Chondrocyte (in vitro differentiated cells): ENCODE results near the gene VBP1. TPM values are rescaled to one million over a fixed set of nuclear protein-coding genes. Genes with fewer than 3 reads are reported as not detected.
A peak's percentile ranks its signal among the peaks of the same experiment; 100 is the strongest.
"Not testable (repeated sequence)": the region's sequence is repeated elsewhere in the genome, so short reads cannot be mapped to it uniquely, and the experiment has no call there.

Source experiments
- DNase-seq: peaks from one replicate; pipeline ENCODE4 v3.0.0; 2021; ENCODE audit warnings: mixed read lengths, low spot score
- H3K27ac Mint-ChIP-seq: one replicate; pipeline ENCODE4 v1.8.0; 2021; ENCODE audit warnings: mild to moderate bottlenecking, moderate library complexity, mixed read lengths; ENCODE audit not compliant: unreplicated experiment
- H3K27me3 Mint-ChIP-seq: 2 replicates; pipeline ENCODE4 v1.8.0; 2021; ENCODE audit warnings: low read depth, mixed read lengths
- H3K36me3 Mint-ChIP-seq: 2 replicates; pipeline ENCODE4 v1.8.0; 2021; ENCODE audit warnings: low read depth, mixed read lengths
- H3K4me1 Mint-ChIP-seq: 2 replicates; pipeline ENCODE4 v1.8.0; 2021; ENCODE audit warnings: low read depth, mild to moderate bottlenecking, mixed read lengths
- H3K4me3 Mint-ChIP-seq: one replicate; pipeline ENCODE4 v1.8.0; 2021; ENCODE audit warnings: mild to moderate bottlenecking, moderate library complexity, mixed read lengths; ENCODE audit not compliant: unreplicated experiment
- H3K9me3 Mint-ChIP-seq: 2 replicates; pipeline ENCODE4 v1.8.0; 2021; ENCODE audit warnings: low read depth, mixed read lengths
- CTCF ChIP-seq: fragments of 200-600 bp; sonication (generic); IDR thresholded peaks from 2 replicates; pipeline ENCODE4 v1.5.0; 2021; ENCODE audit warnings: antibody characterized with exemption, mild to moderate bottlenecking, moderate library complexity
- total RNA-seq: library from RNA; stranded (reverse); gene quantifications from 3 replicates; pipeline ENCODE4 v1.2.1, GENCODE V29; 2021

VBP1 gene
- total RNA-seq, 1 donor from 2014 or later, result 35.5 TPM

GRCh38 chrX:155213731-155214130 is 2.5 kb upstream of the VBP1 start:
- no peaks in the 10 kb centered on the region for H3K36me3 Mint-ChIP-seq
- no peak overlapping the region for H3K27ac Mint-ChIP-seq
- peaks cover 19% of the 10 kb centered on the region for H3K4me1 Mint-ChIP-seq
- no peak for DNase-seq
- H3K4me3 Mint-ChIP-seq, result no peak overlapping the region
- no peaks in the 10 kb centered on the region for H3K27me3 Mint-ChIP-seq
- peaks cover 7% of the 10 kb centered on the region for H3K9me3 Mint-ChIP-seq
- no peak for TF ChIP-seq CTCF

GRCh38 chrX:155215443-155216178 is 649 bp upstream of the VBP1 start:
- Mint-ChIP-seq H3K4me1 (peaks cover 23% of the 10 kb centered on the region), H3K9me3 (peaks cover 7% of the 10 kb centered on the region), H3K36me3 (no peaks in the 10 kb centered on the region), H3K27ac (peak overlapping the region; percentile 95), H3K27me3 (no peaks in the 10 kb centered on the region), H3K4me3 (peak overlapping the region; percentile 78)
- no peak for DNase-seq
- no peak for TF ChIP-seq CTCF

- peak overlapping the region; percentile 78 for H3K4me3 Mint-ChIP-seq
- peaks cover 23% of the 10 kb centered on the region for H3K4me1 Mint-ChIP-seq
- H3K27me3 Mint-ChIP-seq, result no peaks in the 10 kb centered on the region
- DNase-seq, result no peak
- H3K27ac Mint-ChIP-seq, result peak overlapping the region; percentile 95
- peaks cover 9% of the 10 kb centered on the region for H3K9me3 Mint-ChIP-seq
- no peaks in the 10 kb centered on the region for H3K36me3 Mint-ChIP-seq
- peak; percentile 2 for TF ChIP-seq CTCF
Observed at GRCh38 chrX:155216940-155217440, 730 bp downstream of the VBP1 start.

- peaks cover 6% of the 10 kb centered on the region for H3K9me3 Mint-ChIP-seq
- H3K4me1 Mint-ChIP-seq, result peaks cover 23% of the 10 kb centered on the region
- no peak for TF ChIP-seq CTCF
- no peak overlapping the region for H3K4me3 Mint-ChIP-seq
- H3K27me3 Mint-ChIP-seq, result no peaks in the 10 kb centered on the region
- no peak overlapping the region for H3K27ac Mint-ChIP-seq
- no peak for DNase-seq
- peaks cover 5% of the 10 kb centered on the region for H3K36me3 Mint-ChIP-seq
Observed at GRCh38 chrX:155218777-155219176, 2.5 kb downstream of the VBP1 start.

GRCh38 chrX:155221351-155221750 is 5.1 kb downstream of the VBP1 start:
- no peak for DNase-seq
- H3K36me3 Mint-ChIP-seq, result peaks cover 5% of the 10 kb centered on the region
- H3K9me3 Mint-ChIP-seq, result peaks cover 4% of the 10 kb centered on the region
- H3K27ac Mint-ChIP-seq, result no peak overlapping the region
- H3K4me3 Mint-ChIP-seq, result no peak overlapping the region
- peaks cover 23% of the 10 kb centered on the region for H3K4me1 Mint-ChIP-seq
- no peaks in the 10 kb centered on the region for H3K27me3 Mint-ChIP-seq
- TF ChIP-seq CTCF, result no peak

DNA sequence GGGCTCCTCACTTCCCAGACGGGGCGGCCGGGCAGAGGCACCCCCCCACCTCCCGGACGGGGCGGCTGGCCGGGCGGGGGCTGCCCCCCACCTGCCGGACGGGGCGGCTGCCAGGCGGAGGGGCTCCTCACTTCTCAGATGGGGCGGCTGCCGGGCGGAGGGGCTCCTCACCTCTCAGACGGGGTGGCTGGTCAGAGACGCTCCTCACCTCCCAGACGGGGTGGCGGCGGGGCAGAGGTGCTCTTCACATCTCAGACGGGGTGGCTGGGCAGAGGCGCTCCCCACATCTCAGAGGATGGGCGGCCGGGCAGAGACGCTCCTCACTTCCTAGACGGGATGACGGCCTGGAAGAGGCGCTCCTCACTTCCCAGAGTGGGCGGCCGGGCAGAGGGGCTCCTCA is 7.5 kb downstream of the VBP1 start:
- H3K4me1 Mint-ChIP-seq, result peaks cover 13% of the 10 kb centered on the region
- not testable (repeated sequence) for H3K9me3 Mint-ChIP-seq, H3K27me3 Mint-ChIP-seq, DNase-seq, H3K4me3 Mint-ChIP-seq, H3K36me3 Mint-ChIP-seq, H3K27ac Mint-ChIP-seq
